GM23338 (cell line): ENCODE results near the gene MPST.

Experiments
- CREB1 ChIP-seq: fragments of 250-450 bp; sonication (Bioruptor Pico); IDR thresholded peaks from 2 replicates; pipeline ENCODE4 v1.5.0; 2020; ENCODE audit warnings: low read depth, mild to moderate bottlenecking, moderate library complexity
- EZH2 ChIP-seq: fragments of 200-600 bp; sonication (generic); IDR thresholded peaks from one replicate; pipeline ENCODE4 v1.8.0; 2017; ENCODE audit warnings: antibody characterized with exemption, mild to moderate bottlenecking, low read depth; ENCODE audit not compliant: unreplicated experiment
- EZH2phosphoT487 ChIP-seq: fragments of 200-600 bp; sonication (generic); IDR thresholded peaks from one replicate; pipeline ENCODE4 v1.8.1; 2018; ENCODE audit warnings: antibody characterized with exemption; ENCODE audit not compliant: unreplicated experiment
- POLR2AphosphoS5 ChIP-seq: IDR thresholded peaks from 2 replicates; pipeline ENCODE4 v1.6.1; 2016; ENCODE audit warnings: antibody characterized with exemption, low read depth
- REST ChIP-seq: IDR thresholded peaks from one replicate; pipeline ENCODE4 v1.6.1; 2018; ENCODE audit warnings: antibody characterized with exemption; ENCODE audit not compliant: unreplicated experiment
- TF ChIP-seq, protein P1 (sequence below), 2 experiments: fragments of 200-600 bp in 1 of 2; sonication (generic) in 1 of 2; conservative IDR thresholded peaks; 2 replicates each; pipeline versions ENCODE4 v1.5.1 to v1.6.1; 2016 to 2017; ENCODE audit warnings: antibody characterized with exemption in 2 of 2, low read depth in 2 of 2, mild to moderate bottlenecking in 2 of 2, moderate library complexity in 1 of 2
- TF ChIP-seq, protein P2 (sequence below): fragments of 250-450 bp; sonication (Bioruptor Pico); IDR thresholded peaks from 2 replicates; pipeline ENCODE4 v1.5.0; 2020; ENCODE audit warnings: mild to moderate bottlenecking, moderate library complexity
- TF ChIP-seq, protein P3 (sequence below): IDR thresholded peaks from 2 replicates; pipeline ENCODE4 v1.6.1; 2016; ENCODE audit warnings: antibody characterized with exemption

GRCh38 chr22:37033605-37034430 lies 14.3 kb downstream of the MPST start:
- TF ChIP-seq, protein P1, sequence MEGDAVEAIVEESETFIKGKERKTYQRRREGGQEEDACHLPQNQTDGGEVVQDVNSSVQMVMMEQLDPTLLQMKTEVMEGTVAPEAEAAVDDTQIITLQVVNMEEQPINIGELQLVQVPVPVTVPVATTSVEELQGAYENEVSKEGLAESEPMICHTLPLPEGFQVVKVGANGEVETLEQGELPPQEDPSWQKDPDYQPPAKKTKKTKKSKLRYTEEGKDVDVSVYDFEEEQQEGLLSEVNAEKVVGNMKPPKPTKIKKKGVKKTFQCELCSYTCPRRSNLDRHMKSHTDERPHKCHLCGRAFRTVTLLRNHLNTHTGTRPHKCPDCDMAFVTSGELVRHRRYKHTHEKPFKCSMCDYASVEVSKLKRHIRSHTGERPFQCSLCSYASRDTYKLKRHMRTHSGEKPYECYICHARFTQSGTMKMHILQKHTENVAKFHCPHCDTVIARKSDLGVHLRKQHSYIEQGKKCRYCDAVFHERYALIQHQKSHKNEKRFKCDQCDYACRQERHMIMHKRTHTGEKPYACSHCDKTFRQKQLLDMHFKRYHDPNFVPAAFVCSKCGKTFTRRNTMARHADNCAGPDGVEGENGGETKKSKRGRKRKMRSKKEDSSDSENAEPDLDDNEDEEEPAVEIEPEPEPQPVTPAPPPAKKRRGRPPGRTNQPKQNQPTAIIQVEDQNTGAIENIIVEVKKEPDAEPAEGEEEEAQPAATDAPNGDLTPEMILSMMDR (conservative IDR thresholded peaks at IDR 0.05; ENCODE audit: low read depth in 2 of 2), result no peak
- no peak for TF ChIP-seq EZH2
- TF ChIP-seq POLR2AphosphoS5, result no peak
- no peak for TF ChIP-seq REST
- TF ChIP-seq EZH2phosphoT487, result no peak
- TF ChIP-seq, protein P2, sequence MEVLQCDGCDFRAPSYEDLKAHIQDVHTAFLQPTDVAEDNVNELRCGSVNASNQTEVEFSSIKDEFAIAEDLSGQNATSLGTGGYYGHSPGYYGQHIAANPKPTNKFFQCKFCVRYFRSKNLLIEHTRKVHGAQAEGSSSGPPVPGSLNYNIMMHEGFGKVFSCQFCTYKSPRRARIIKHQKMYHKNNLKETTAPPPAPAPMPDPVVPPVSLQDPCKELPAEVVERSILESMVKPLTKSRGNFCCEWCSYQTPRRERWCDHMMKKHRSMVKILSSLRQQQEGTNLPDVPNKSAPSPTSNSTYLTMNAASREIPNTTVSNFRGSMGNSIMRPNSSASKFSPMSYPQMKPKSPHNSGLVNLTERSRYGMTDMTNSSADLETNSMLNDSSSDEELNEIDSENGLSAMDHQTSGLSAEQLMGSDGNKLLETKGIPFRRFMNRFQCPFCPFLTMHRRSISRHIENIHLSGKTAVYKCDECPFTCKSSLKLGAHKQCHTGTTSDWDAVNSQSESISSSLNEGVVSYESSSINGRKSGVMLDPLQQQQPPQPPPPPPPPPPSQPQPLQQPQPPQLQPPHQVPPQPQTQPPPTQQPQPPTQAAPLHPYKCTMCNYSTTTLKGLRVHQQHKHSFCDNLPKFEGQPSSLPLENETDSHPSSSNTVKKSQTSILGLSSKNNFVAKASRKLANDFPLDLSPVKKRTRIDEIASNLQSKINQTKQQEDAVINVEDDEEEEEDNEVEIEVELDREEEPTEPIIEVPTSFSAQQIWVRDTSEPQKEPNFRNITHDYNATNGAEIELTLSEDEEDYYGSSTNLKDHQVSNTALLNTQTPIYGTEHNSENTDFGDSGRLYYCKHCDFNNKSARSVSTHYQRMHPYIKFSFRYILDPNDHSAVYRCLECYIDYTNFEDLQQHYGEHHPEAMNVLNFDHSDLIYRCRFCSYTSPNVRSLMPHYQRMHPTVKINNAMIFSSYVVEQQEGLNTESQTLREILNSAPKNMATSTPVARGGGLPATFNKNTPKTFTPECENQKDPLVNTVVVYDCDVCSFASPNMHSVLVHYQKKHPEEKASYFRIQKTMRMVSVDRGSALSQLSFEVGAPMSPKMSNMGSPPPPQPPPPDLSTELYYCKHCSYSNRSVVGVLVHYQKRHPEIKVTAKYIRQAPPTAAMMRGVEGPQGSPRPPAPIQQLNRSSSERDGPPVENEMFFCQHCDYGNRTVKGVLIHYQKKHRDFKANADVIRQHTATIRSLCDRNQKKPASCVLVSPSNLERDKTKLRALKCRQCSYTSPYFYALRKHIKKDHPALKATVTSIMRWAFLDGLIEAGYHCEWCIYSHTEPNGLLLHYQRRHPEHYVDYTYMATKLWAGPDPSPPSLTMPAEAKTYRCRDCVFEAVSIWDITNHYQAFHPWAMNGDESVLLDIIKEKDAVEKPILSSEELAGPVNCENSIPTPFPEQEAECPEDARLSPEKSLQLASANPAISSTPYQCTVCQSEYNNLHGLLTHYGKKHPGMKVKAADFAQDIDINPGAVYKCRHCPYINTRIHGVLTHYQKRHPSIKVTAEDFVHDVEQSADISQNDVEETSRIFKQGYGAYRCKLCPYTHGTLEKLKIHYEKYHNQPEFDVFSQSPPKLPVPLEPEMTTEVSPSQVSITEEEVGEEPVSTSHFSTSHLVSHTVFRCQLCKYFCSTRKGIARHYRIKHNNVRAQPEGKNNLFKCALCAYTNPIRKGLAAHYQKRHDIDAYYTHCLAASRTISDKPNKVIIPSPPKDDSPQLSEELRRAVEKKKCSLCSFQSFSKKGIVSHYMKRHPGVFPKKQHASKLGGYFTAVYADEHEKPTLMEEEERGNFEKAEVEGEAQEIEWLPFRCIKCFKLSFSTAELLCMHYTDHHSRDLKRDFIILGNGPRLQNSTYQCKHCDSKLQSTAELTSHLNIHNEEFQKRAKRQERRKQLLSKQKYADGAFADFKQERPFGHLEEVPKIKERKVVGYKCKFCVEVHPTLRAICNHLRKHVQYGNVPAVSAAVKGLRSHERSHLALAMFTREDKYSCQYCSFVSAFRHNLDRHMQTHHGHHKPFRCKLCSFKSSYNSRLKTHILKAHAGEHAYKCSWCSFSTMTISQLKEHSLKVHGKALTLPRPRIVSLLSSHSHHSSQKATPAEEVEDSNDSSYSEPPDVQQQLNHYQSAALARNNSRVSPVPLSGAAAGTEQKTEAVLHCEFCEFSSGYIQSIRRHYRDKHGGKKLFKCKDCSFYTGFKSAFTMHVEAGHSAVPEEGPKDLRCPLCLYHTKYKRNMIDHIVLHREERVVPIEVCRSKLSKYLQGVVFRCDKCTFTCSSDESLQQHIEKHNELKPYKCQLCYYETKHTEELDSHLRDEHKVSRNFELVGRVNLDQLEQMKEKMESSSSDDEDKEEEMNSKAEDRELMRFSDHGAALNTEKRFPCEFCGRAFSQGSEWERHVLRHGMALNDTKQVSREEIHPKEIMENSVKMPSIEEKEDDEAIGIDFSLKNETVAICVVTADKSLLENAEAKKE (CRISPR knock-in tag), result no peak
- TF ChIP-seq CREB1 (CRISPR knock-in tag), result no peak
- TF ChIP-seq, protein P3, sequence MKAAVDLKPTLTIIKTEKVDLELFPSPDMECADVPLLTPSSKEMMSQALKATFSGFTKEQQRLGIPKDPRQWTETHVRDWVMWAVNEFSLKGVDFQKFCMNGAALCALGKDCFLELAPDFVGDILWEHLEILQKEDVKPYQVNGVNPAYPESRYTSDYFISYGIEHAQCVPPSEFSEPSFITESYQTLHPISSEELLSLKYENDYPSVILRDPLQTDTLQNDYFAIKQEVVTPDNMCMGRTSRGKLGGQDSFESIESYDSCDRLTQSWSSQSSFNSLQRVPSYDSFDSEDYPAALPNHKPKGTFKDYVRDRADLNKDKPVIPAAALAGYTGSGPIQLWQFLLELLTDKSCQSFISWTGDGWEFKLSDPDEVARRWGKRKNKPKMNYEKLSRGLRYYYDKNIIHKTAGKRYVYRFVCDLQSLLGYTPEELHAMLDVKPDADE, result no peak
